NCI-H1694 treated with DMSO at 0.1 percent for 48 hours (cell line): ENCODE results near the gene AP2A2.
"Not testable (repeated sequence)": the region's sequence is repeated elsewhere in the genome, so short reads cannot be mapped to it uniquely, and the experiment has no call there.

Experiments
- DNase-seq: peaks from one replicate; lab custom pipeline; 2025; lab: John Stamatoyannopoulos, UW

AP2A2 gene

DNA sequence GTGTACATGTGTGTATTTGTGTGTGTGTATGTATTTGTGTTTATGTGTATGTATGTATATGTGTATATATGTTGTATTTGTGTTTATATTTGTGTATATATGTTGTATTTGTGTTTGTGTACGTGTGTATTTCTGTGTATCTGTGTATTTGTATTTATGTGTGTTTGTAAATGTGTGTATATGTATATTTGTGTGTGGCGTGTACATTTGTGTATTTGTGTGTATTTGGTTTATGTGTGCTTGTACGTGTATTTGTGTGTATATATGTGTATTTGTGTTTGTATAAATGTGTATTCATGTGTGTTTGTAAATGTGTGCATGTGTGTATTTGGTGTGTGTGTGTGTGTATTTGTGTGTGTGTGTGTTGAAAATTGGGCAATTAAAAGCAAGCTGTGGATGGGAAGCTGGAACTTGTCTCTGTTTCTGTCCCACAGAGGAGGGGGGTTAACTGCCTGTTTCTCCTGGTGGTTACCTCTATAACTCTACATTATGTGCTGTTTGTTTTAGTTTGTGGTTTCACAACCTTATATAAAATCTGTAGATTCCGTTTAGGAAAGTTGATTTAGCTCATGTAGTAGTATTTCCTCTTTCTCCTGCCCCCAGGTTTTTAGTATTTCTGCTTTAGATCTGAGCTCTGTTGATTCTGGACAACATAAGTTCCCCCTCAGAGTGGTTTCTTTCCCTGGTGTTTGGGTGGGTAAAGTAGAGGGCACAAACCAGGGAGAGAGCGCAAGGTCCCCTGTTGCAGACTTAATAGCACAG is 28.9 kb downstream of the AP2A2 start:
- no peak for DNase-seq

GRCh38 chr11:955154-956063 is 29.7 kb downstream of the AP2A2 start:
- no peak for DNase-seq

- no peak for DNase-seq
Observed at GRCh38 chr11:957212-957920, 31.7 kb downstream of the AP2A2 start.

- no peak for DNase-seq
Observed at GRCh38 chr11:958101-958500, 32.4 kb downstream of the AP2A2 start.

GRCh38 chr11:959027-959426 is 33.4 kb downstream of the AP2A2 start:
- no peak for DNase-seq

- no peak for DNase-seq
Observed at GRCh38 chr11:959608-960007, 33.9 kb downstream of the AP2A2 start.

- DNase-seq, result not testable (repeated sequence)
Observed at GRCh38 chr11:961310-961920, 35.7 kb downstream of the AP2A2 start.

GRCh38 chr11:961921-962320 is 36.3 kb downstream of the AP2A2 start:
- DNase-seq, result no peak

GRCh38 chr11:962688-963087 is 37.0 kb downstream of the AP2A2 start:
- no peak for DNase-seq

DNA sequence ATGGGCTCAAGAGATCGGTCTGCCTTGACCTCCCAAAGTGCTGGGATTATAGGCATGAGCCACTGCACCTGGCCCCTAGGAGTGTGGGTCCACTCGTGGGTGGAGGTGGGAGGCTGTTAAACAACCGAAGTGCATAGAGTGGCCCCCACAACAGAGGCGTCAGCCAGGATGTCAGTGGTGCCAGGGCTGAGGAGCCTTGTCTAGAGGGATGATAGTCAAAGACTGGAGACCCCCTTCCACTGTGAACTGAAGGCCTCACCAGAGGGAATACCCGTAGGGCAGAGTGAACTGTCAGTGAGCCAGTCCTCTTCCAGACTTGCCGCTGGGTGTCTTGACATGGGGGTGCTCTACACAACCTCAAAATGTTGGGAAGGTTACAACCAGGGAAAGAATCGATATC is 38.2 kb downstream of the AP2A2 start:
- DNase-seq, result no peak

DNA sequence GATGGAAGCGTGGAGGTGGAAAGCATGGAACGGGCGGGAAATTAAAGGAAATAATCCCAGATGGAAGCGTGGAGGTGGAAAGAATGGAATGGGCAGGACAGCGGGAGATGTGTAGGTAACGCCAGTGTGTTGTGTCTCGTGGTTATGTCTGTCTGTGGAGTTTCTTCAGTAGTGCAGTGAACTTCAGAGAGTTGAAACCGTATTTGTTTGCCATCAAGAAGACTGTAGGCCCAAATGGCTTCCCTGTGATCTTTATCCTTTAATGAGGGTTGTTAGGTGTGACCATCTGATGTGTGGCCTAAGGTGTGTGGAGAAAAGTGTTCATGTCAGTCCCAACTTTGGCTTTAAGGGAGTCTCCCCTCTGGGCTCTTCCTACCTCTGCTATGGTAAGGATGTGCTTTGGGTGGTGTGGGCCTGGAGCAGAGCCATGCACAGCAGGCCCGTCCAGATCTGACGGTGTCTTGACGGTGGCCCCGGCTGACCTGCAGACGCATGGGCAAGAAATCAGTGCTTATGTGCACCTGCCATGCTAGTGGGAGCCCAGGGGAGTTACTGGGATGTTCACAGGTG is 39.6 kb downstream of the AP2A2 start:
- DNase-seq, result no peak

GRCh38 chr11:967995-968751 is 42.5 kb downstream of the AP2A2 start:
- DNase-seq, result no peak

- no peak for DNase-seq
Observed at GRCh38 chr11:968822-969221, 43.2 kb downstream of the AP2A2 start.

DNA sequence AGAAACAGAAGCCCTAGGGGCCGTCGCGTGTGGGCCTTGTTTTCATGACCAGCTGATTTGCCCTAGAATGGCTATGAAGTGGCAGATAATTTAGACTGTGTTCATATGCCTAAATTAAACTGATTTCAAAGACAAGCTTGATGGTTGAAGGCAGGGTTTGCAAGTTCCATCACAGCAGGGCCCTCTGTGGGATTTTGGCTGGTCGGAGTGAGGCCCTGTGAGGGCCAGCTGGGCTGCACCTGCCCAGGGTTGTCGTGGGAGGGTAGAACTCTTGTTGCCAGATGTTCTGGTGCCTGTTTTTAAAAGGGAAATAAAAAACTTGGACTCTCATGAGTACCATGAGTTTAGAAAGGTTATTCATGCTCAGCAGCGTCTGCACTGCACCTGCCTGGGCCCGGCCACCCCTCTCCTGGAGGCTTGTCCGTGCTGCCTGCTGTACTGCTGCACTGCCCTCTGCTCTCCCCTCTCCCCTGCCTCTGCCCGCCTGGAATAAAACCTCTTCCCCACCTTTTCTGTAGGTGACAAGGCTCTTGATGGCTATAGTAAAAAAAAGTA is 44.1 kb downstream of the AP2A2 start:
- no peak for DNase-seq

DNA sequence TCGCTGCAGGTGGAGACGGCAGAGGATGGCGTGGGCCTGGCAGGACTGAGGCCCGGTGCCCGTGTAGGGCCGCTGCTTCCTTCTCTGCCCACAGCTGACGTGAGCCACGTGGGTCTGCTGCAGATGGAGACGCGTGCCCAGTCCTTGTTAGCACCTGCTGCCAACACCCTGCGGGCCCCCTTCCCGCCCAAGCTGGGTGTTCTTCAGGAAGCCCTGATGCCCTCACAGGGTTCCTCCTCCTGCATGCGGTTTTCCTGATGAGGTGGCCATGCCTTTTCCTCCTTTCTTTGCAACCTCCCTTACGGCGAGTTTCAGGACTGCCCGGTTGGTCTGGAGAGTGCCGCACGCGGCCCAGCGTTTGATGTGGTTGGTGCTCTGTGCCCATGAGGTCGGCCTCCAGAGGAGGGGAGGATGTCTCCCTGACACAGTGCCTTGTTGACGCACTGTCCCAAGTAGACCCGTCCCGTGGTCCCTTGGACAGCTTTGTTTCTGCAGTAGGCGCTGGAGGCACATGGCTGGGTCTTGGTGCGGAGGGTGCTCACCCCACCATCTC is 44.7 kb downstream of the AP2A2 start:
- no peak for DNase-seq

DNA sequence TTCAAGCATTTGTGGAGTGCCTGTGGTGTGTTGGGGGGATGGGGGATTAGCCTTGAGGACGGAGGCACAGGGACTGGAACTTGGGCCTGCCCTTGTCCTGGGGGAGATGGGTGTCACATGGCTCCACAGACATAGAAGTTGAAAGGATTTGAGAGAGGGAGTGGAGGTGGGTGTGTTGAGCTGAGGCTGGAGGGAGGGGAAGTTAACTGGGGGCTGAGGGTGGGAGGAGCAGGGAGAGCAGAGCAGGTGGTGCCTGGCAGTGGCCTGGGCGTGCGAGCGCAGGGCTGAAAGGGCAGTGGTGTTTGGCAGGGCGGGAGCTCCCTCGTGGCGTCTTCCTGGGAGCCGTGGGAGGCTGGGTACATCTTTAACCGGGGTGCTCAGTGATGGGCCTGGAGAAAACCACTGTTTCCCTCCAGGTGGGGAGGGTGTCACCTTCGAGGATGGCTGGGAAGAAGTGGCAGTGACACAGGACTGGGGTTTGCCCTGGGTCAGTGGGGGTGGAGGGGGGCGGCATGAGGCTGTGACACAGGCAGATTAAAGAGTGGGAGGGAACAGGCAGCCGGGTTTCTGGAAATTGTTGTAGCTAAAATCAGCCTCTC is 45.5 kb downstream of the AP2A2 start:
- DNase-seq, result no peak

- DNase-seq, result no peak
Observed at GRCh38 chr11:971731-972365, 46.2 kb downstream of the AP2A2 start.

GRCh38 chr11:972523-973211 is 47.0 kb downstream of the AP2A2 start:
- no peak for DNase-seq

DNA sequence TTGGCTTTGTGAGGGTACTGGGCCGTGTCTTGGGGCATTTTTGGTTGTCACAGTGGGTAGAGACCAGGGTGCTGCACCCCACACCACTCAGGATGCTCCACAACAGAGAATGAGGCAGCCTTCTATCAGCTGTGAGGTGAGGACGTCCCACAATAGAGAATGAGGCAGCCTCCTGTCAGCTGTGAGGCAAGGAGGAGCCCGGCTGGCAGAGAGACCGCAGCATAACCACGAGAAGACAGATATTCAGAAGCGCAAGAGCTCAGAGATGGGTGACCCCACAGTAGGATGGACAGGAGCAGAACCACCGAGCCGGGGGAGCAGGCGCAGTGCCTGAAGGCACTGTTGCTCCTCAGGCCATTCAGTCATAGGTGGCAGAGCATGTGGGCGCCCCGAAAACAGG is 47.6 kb downstream of the AP2A2 start:
- no peak for DNase-seq
